Glutamatergic neuron (in vitro differentiated cells): ENCODE data around the gene PTPRN2. TPM values are rescaled to one million over a fixed set of nuclear protein-coding genes. Genes with fewer than 3 reads are reported as not detected.

Source experiments
- DNase-seq: peaks from one replicate; pipeline ENCODE4 v3.0.0; 2022
- H3K27ac Mint-ChIP-seq: one replicate; pipeline ENCODE4 v1.8.0; 2020; ENCODE audit warnings: mild to moderate bottlenecking, mixed read lengths, inconsistent platforms; ENCODE audit not compliant: unreplicated experiment
- H3K27me3 Mint-ChIP-seq: one replicate; pipeline ENCODE4 v1.8.0; 2020; ENCODE audit warnings: mild to moderate bottlenecking, moderate library complexity, mixed read lengths, inconsistent platforms; ENCODE audit not compliant: unreplicated experiment
- H3K36me3 Mint-ChIP-seq: one replicate; pipeline ENCODE4 v1.8.0; 2020; ENCODE audit warnings: mild to moderate bottlenecking, mixed read lengths, inconsistent platforms; ENCODE audit not compliant: unreplicated experiment
- H3K4me1 Mint-ChIP-seq: one replicate; pipeline ENCODE4 v1.8.0; 2020; ENCODE audit warnings: mild to moderate bottlenecking, low read depth, mixed read lengths, inconsistent platforms; ENCODE audit not compliant: unreplicated experiment
- H3K4me3 Mint-ChIP-seq: one replicate; pipeline ENCODE4 v1.8.0; 2020; ENCODE audit warnings: mild to moderate bottlenecking, mixed read lengths, inconsistent platforms; ENCODE audit not compliant: unreplicated experiment
- H3K9me3 Mint-ChIP-seq: one replicate; pipeline ENCODE4 v1.8.0; 2020; ENCODE audit warnings: mild to moderate bottlenecking, moderate library complexity, mixed read lengths, inconsistent platforms; ENCODE audit not compliant: unreplicated experiment
- total RNA-seq: library from RNA; stranded (reverse); fragmentation: NEBNext Ultra II Directional; extraction: Animal tissue kit (Norgen Biotek cat#: 25700); gene quantifications from one replicate; pipeline ENCODE4 v1.2.1, GENCODE V29; 2021; ENCODE audit not compliant: unreplicated experiment
- TF ChIP-seq, protein P1 (sequence below): fragments of 200-600 bp; sonication (generic); IDR thresholded peaks from one replicate; pipeline ENCODE4 v1.5.0; 2021; ENCODE audit not compliant: partially characterized antibody, unreplicated experiment

PTPRN2 gene
- total RNA-seq, 1 donor from 2014 or later: 49.0 TPM

DNA sequence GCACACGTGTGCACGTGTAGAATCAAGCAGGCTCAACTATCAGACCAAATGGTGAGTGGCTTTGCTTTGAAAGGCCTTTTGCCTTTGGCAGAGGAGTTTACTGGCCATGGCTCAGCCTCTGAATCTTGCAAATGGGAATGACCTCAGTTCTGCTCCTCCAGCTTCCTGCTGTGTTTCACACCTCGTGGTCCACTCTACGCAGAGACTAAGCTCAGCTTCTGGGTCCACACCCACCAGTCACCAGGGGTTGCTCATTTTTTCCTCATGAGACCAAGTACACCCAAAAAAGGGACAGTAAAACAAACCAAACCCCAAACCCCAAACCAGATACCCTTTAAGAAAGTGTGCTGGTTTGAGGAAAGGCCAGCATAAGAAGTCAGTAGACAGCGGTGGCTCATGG, 1014.4 kb downstream of the PTPRN2 start:
- Mint-ChIP-seq H3K4me1 (peaks cover 12% of the 10 kb centered on the region), H3K36me3 (peaks cover 9% of the 10 kb centered on the region), H3K27ac (no peak overlapping the region), H3K27me3 (peaks cover 12% of the 10 kb centered on the region), H3K9me3 (peaks cover 4% of the 10 kb centered on the region), H3K4me3 (no peak overlapping the region)
- DNase-seq: no peak
- TF ChIP-seq, protein P1, sequence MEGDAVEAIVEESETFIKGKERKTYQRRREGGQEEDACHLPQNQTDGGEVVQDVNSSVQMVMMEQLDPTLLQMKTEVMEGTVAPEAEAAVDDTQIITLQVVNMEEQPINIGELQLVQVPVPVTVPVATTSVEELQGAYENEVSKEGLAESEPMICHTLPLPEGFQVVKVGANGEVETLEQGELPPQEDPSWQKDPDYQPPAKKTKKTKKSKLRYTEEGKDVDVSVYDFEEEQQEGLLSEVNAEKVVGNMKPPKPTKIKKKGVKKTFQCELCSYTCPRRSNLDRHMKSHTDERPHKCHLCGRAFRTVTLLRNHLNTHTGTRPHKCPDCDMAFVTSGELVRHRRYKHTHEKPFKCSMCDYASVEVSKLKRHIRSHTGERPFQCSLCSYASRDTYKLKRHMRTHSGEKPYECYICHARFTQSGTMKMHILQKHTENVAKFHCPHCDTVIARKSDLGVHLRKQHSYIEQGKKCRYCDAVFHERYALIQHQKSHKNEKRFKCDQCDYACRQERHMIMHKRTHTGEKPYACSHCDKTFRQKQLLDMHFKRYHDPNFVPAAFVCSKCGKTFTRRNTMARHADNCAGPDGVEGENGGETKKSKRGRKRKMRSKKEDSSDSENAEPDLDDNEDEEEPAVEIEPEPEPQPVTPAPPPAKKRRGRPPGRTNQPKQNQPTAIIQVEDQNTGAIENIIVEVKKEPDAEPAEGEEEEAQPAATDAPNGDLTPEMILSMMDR: no peak

DNA sequence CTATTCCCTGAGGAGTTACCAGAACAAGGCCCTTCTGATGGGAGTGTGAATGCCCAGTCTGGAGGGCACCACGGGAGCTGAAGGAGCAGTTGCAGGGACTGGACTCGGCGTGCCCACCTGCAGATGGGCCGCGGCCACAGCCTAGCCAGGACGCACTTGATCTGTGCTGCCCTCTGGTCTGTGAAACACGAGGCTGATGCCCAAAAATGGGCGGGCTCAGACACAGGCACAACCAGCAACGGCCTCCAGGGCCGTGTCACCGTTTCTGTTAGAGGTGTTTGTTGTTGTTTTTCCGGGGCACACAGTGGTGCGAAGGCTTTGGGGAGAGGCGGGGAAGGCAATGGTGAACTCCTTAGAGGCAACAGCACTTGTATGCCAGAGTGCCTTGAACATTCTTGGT, 1015.0 kb downstream of the PTPRN2 start:
- Mint-ChIP-seq H3K36me3 (peaks cover 9% of the 10 kb centered on the region), H3K4me1 (peaks cover 14% of the 10 kb centered on the region), H3K4me3 (no peak overlapping the region), H3K27me3 (peaks cover 14% of the 10 kb centered on the region), H3K27ac (no peak overlapping the region), H3K9me3 (peaks cover 4% of the 10 kb centered on the region)
- DNase-seq: no peak
- TF ChIP-seq, protein P1: no peak

DNA sequence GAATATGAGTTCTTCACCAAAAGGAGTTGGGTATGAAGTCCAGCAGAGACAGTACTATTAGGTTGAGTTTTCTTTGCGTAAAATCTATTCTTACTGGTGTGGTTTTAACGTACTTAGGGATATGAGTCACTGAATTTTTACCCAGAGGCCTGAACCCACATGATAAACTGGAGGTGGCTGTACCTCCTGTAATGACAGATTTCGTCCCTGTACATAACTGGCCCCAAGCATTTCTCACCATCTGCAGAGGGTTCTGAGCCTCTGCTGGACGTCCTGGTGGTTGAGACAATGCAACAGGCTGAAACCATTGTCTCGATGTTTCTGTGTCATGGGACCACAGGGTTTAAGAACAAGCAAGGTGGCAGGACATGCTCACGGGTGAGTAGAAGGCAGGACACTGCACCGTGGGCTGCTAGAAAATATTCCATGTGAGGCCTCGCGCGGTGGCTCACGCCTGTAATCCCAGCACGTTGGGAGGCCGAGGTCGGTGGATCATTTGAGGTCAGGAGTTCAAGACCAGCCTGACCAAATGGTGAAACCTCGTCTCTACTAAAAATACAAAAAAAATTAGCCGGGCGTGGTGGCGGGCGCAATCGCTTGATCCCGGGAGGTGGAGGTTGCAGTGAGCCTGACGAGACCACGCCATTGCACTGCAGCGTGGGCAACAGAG, 1017.0 kb downstream of the PTPRN2 start:
- DNase-seq: no peak
- Mint-ChIP-seq H3K36me3 (peaks cover 9% of the 10 kb centered on the region), H3K4me3 (no peak overlapping the region), H3K9me3 (peaks cover 5% of the 10 kb centered on the region), H3K27me3 (peaks cover 14% of the 10 kb centered on the region), H3K27ac (no peak overlapping the region), H3K4me1 (peaks cover 14% of the 10 kb centered on the region)
- TF ChIP-seq, protein P1: no peak

DNA sequence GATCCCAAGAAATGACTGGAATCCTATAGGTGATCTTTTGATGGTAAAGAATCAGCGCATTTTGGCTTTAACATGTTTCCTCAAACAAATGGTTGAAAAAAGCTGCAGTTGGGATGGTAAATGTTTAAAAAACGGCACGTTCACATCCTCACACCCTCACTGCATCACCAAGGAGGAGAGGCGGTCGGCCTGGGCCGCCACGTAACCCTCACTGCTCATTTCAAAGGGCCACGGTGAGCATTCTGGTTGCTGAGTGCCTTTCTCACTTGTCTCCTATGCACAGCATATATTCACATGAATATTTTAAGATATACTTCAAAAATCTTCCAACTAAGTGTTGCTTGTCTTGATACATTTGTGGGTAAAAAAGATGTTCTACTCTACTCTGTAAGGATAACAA, 1017.7 kb downstream of the PTPRN2 start:
- TF ChIP-seq, protein P1: no peak
- H3K27me3 Mint-ChIP-seq: peaks cover 11% of the 10 kb centered on the region
- no peak overlapping the region for H3K4me3 Mint-ChIP-seq
- peaks cover 5% of the 10 kb centered on the region for H3K9me3 Mint-ChIP-seq
- peaks cover 9% of the 10 kb centered on the region for H3K36me3 Mint-ChIP-seq
- DNase-seq: no peak
- peaks cover 14% of the 10 kb centered on the region for H3K4me1 Mint-ChIP-seq
- no peak overlapping the region for H3K27ac Mint-ChIP-seq

DNA sequence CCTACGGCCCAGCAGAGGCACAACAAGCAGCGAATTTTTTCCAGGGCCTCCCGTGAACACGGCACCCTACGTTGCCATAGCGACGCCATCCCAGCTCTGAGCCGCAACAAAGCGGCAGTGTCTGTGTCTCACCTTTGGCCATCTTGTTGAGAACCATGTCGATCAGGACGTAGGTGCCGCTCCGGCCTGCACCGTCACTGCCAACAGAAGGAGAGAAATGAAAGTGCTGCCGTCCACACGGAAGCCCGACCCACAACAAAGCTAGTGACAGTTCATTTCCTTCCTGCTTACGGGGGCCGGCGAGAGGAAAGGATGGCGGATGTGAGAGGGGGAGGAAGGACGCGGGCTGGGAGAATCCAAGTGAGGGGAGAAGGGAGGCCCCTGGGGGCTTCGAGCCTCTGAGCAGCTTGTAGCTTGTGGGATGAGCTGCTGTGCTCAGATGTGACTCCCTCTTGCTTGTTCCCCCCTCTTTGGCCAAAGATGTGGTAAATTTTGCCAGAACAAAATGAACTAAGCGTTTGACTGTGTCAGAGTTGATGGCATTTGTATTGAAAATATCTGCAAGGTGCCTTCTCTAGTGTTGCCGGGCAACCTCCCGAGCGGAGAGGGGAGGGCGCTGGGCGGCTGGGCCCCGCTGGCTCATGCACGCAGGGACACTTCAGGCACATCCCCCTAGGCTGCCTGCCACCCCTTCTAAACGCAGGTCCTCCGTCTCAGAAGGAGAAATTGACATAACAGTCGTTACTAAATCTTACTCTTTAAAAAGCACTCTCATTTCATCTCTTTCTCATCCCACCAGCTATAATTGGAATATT, 1018.6 kb downstream of the PTPRN2 start:
- peak overlapping the region; percentile 19 for H3K27ac Mint-ChIP-seq
- peaks cover 8% of the 10 kb centered on the region for H3K36me3 Mint-ChIP-seq
- H3K27me3 Mint-ChIP-seq: peaks cover 7% of the 10 kb centered on the region
- peaks cover 14% of the 10 kb centered on the region for H3K4me1 Mint-ChIP-seq
- DNase-seq: peak; percentile 66
- TF ChIP-seq, protein P1: no peak
- peak overlapping the region; percentile 82 for H3K4me3 Mint-ChIP-seq
- peaks cover 5% of the 10 kb centered on the region for H3K9me3 Mint-ChIP-seq
